Erythroblast (primary cell): ENCODE measurements around the gene COQ4.

ENCODE experiments used
- DNase-seq, 2 experiments: peaks; one replicate each; lab custom pipeline; 2025; lab: John Stamatoyannopoulos, UW
- GATA1 ChIP-seq: IDR thresholded peaks from 2 replicates; pipeline ENCODE4 v1.6.1; 2011; ENCODE audit warnings: low read depth, mild to moderate bottlenecking, control low read depth, low read length, moderate library complexity
- POLR2A ChIP-seq: IDR thresholded peaks from 2 replicates; pipeline ENCODE4 v1.6.1; 2011; ENCODE audit warnings: mild to moderate bottlenecking, low read length

The COQ4 gene

DNA sequence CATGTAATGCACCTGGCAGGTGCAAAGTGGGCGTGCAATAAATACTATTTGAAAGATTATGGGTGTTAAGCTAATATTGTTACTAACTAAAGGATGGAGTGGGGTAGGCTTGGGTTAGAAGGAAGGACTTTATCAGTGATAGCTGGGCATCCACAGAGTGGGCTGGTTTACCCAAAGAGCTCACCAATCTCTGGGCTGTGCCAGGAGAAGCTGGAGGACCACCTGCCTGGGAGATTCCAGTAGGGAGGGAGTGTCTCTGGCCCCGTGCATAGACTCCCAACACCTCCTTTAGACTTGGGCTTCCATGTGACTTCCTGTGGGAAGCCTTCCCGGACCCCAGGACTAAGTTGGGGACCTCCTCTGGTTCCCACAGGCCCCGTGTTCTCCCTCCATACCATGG lies 42.9 kb downstream of the COQ4 start:
- TF ChIP-seq GATA1 (no peak), POLR2A (no peak)
- no peak for DNase-seq

DNA sequence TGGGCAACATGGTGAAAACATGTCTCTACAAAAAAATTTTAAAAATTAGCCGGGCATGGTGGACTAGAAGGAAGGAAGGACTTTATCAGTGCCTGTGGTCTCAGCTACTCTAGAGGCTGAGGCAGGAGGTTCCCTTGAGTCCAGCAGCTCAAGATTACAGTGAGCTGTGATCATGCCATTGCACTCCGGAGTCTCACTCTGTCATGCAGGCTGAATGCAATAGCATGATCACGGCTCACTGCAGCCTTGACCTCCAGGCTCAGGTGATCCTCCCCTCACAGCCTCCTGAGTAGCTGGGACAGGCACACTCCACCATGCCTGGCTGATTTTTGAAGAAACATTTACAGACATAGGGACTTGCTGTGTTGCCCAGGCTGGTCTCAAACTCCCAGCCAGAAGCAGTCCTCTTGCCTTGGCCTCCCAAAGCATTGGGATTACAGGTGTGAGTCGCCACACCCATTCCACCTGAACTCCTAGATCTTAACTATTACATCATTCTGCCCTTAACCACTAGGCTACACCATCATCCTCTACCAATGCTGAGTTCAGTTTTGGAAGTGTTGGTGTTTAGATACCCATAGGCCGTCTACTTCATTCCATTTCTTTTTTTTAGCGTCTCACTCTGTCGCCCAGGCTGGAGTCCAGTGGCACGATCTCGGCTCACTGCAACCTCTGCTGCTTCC lies 46.5 kb downstream of the COQ4 start:
- peak in 1 of 2 experiments; percentile 27 for DNase-seq
- TF ChIP-seq GATA1 = no peak
- no peak for TF ChIP-seq POLR2A

DNA sequence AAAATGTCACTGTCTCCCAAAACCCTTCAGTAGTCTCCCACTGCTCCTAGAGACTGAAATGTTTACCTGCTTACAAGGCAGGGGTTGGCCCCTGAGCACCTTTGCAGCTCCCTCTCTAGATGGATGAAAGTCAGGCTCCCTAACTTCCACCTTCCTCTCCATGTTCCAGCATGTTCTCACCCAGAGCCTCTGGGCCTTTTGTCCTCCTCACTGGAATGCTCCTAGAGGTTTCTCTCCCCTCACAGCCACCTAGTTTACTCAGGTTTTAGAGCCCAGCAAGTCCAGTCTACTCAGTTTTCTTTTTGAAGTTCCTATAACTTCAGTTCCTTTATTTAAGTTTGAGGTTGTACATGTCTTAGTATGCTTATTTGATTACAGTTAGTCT lies 47.7 kb downstream of the COQ4 start:
- no peak for DNase-seq
- no peak for TF ChIP-seq POLR2A

DNA sequence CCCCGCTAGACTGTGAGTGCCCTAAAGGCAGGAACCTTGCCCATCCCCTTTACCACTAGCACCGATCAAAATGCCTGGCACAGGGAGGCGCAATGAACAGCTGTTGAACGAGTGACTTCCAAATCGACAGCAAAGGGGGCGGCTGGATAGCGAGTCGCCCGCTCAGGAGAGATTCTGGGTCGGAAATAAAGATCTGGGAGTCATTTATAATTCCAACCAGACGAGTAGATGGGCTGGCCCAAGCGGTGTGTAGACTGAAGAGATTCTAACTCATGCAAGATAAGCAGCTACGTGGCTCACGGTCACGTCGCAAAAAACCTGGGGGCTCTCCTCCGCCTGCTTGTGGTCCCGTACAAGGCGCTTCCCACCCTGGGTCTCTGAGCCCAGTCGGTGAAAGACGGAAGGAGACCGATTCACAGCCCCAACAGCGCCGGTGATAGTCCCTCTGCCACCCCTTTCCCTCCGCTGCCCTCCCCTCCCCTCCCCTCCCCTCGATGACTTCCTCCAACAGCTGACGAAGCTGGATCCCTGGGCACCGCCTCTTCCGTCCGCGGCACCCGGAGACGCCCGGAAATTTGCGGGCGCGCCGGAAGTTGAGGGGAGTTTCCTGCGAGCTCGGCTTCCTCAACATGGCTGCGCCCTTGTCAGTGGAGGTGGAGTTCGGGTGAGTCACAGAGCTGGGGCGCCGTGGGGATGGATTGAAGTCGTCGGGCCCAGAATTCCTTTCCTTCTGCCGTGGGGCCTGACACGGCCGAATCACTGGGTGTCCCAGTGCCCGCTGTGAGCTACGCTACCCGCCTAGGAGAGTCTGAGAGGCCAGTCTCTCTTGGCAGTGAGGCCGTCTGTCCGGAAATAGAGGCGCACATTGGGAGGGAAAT lies 48.4 kb downstream of the COQ4 start, which contains the start of gene URM1:
Gene URM1 (plus strand): TSS at position 623 of the 878 bp plus-strand sequence. CDS start 7 bp downstream, at position 630.
- peak; percentile 97 to 98 for DNase-seq
- TF ChIP-seq POLR2A (peak; percentile 90), GATA1 (no peak)

DNA sequence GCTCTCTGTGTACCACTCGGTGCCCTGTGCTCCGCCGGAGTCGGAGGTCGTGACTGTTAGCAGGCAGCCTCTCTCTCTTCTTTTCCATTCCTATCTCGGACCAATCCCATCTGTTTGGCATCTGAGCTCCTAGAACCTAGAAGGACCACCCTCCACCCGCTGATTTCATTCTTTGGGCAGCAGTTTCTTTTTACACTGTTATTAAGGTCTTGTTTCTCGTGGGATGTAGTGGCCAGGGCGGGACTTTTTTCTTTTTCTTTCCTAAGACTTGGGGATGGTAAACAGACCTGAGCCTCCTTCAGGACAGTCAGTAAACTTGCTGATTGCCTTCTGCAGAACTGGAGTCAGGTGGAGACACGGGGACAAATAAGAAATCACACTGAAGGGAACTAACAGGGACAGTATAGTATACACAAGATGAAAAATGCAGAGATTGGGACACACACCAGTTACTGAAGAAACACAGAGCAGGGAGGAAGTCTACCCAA lies 49.0 kb downstream of the COQ4 start:
- peak; percentile 44 to 65 for DNase-seq
- peak; percentile 53 for TF ChIP-seq POLR2A
- TF ChIP-seq GATA1 = no peak

DNA sequence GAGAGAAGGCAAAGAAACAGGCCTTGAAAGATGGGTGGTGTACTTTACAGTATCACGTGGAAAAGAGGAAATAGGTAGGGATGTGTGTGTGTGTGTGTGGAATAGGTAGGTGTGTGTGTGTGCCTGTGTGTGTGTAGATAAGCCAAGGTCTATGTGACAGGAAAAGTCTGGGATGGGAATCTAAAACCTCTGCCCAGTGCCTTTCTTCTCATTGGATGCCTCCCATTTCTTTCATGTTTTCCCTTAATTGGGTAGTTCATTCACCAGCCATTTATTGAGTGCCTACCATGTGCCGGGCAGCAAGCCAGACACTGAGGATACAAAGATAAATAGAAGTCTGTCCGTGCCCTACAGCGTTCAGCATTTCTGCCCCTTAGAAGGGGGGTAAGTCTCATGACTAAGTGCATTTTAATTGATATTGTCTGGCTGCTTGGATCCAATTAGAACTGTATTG lies 49.6 kb downstream of the COQ4 start:
- DNase-seq = peak; percentile 62 to 73
- no peak for TF ChIP-seq POLR2A
- no peak for TF ChIP-seq GATA1

DNA sequence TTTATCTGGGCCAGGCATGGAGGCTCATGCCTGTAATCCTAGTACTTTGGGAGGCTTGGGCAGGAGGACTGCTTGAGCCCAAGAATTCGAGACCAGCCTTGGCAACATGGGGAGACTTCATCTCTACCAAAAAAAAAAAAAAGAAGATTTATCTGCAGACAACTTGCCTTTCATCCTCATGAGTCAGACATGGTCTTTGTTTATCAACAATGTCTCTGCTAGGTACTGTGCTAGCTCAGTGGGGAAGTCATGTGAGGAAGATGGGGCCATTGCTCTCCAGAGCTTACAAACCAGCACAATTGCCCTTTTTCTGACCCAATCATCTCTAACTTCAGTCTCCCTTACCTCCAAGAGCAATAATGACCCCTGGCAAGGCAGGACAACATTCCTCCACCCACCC lies 50.1 kb downstream of the COQ4 start:
- DNase-seq = peak; percentile 40 to 43
- TF ChIP-seq GATA1 (no peak), POLR2A (no peak)

DNA sequence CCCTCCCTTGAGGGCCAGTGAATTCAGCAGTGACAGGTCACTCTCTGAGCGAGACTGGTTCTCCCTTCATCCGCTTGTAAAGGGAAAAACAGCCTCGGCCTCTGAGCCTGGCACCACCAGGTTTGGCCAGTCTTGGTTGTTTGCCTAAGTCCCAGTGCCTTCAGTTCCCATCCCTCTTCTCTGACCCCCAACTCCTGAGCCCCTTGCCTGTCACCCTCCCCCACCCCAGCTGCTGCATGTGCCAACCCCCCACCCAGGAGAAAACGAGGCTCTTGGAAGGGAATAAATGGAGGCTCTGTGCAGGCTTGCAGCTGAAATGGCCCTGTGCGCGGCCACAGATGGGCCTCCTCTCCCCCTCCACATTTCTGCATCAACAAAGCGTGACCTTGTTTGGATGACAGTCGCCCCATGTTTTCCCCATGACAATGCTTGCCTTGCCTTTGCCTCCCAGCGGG lies 51.6 kb downstream of the COQ4 start:
- TF ChIP-seq GATA1 (no peak), POLR2A (no peak)
- no peak for DNase-seq

DNA sequence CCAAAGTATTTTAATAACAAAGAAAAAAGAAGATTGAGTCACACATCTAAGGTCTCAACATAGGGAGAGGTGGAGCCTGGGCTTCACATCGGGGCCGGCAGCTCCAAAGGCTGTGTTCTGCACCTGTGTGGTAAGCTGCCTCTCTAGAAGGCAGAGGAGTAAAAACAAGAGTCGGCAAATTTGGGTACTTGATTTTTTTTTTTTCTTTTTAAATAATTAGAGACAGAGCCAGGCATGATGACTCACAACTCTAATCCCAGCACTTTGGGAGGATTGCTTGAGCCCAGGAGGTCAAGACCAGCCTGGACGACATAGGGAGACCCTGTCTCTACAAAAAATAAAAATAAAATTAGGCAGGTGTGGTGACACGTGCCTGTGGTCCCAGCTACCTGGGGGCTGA lies 53.2 kb downstream of the COQ4 start:
- TF ChIP-seq GATA1 = no peak
- TF ChIP-seq POLR2A = no peak

DNA sequence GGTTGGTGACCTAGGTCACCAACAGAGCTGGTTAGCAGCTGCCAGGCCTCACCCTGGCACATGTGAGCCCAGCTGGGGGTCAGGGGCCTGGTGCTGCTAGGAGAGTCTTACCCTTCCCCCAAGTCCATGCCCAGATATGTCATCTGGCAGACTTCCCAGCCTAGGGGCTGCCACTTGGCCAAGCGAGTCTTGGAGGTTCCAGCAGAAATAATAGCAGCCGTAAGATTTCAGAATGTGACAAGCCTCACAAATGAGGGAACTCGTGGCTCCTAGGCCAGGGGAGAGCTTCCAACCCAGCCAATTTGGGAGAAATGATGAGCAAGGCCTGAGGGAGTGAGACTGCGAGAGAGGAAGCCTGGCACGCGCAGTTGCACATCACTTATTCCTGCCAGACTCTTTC lies 59.6 kb downstream of the COQ4 start:
- DNase-seq = no peak
- TF ChIP-seq POLR2A = no peak
- TF ChIP-seq GATA1 = no peak

More for the DNA sequence above, 53.2 kb downstream of the COQ4 start:
- DNase-seq = no peak

DNA sequence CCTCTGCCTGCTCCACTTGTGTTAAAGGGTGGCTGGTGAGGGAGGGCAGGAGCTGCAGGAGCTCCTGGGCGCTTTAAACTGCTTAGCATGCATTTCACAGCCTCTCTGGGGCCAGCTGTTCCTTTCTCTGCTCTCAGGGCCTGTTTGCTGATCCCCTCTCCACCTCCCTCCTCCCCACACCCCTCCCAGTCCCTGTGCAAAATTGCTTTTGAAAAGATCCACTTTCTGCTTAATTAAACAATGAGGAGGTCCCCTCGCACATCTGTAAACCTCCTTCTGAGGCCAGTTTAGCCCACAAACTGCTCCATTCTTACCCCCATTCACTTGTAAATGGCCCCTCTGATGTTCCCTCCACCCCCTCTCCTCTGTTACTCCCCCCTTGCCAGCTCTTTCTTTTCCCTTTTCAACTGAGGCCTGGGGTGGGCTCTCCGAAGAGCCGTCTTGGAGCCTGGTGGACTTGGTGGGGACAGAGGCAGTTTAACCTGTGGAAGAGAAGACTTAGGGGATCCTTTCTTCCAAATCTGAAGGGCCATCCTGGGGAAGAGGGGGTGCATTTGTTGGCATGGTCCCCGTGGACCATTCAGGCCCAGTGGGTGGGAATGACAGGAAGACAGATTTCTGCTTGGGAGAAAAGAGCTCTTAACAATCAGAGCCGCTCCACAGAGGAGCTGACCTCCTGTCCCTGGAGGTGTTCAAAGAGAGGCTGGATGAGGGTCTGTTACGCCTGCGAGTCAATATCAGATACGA lies 60.5 kb downstream of the COQ4 start:
- DNase-seq = no peak
- TF ChIP-seq POLR2A (no peak), GATA1 (no peak)
